ENCODE measurements around the gene CUL7.

Gene CUL7

DNA sequence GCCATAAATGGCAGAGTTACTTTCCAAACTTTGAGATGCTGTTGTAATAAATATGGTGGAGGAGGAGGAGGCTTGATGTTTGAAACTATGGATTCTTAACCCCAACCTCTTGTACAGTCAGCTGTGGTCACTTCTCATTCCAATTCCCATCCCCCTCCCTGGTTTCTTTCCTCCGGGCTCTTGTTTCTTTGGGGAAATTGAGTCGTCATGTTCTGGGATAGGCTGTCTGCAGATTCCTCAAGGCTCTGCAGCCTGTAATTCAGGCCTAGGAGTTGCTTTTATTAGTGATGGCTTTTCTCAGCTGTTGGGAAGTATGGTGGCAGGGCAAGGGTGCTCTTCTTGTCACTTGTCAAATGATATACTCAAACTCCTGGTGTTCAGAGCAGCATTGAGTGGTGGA is 25.0 kb upstream of the CUL7 start:
- DNase-seq (ENCODE audit: low read depth, low spot score): no peak
- H3K4me3 ChIP-seq (ENCODE audit: low read length): no peak overlapping the region

DNA sequence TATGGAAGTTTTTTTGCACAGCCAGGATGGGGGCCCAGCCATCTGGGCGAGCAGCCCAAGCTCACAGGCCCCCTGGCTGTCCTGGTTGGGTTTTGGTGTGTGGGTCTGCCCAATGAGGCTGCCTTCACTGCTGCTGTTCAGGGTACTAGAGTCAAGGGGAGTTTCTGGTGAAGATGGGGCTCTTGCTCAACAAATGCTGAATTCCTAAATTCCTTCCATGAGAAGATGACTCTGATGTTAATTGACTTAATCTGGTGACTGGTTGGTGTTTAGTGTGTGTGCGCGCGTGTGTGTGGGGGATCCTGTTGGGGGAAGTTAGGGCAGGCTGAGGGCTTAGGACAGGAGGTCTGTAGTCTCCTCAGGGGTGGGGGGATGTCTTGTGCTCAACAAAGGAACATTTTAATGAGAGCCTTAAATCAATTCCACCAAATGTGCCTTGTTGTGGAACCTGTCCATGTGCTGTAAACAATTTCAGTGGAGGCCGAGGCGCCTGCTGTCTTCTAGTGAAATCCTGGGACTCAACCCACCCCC is 24.4 kb upstream of the CUL7 start:
- DNase-seq (ENCODE audit: low read depth, low spot score): no peak
- no peak overlapping the region for H3K4me3 ChIP-seq (ENCODE audit: low read length)

DNA sequence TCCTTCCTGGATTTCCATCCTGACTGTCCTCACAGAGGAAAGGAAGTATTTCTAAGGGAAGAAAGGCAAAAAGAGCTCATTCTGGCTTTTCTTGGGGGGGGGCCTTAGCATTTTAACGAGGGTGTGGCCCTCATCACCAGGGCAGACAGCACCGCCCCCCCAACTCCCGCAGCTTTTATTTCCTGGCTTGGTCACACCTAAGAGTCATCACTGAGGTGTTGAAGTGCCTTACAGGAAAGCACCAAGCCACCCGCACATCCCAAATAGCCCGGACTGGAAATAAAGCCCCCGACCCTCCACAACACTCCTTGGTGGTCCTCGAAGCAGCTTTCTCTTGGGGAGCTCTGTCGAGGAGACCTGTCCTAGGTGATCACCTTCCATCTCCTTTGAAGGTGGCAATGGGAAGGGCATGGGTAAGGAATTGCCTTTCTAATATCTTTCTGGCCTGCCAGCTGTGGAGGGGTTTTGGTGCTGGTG is 23.7 kb upstream of the CUL7 start:
- peak overlapping the region; percentile 84 for H3K4me3 ChIP-seq (ENCODE audit: low read length)
- DNase-seq (ENCODE audit: low read depth, low spot score): no peak

DNA sequence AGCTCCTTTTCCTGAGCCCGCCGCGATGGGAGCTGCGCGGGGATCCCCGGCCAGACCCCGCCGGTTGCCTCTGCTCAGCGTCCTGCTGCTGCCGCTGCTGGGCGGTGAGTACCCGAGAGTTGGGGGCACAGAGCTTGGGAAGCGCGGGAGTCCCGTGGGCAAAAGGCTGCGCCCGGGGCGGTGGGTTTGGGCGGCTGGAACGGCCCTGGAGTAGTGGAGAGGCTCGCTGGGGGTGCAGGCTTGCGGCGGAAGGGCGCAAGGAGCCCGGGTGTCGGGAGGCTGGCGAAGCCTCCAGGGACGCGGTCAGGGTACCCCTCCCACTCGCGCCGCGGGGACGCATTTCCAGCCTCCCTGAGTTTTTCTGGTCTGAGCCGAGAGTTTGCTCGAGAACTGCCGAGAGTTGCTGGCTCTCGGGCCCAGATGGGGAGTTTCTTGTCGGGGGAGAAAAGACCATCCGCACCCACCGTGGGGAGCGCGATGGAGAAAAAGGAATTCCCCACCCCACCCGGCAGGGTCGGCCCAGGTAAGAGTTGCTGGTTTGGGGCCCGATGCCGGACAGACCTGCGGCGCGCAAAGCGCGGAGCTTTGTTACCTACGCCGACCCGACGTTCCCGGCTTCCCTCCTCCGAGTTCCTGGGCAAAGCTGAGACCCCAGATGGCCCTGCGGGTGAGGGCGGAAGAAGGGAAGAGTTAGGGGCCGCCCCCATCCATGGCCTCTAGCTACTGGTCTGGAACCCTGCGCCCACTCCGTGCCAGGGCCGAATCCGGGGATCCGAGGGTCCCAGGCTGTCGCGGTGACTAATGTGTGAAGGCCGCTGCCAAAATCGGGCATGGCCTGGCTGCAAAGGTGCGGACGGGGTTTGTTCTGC is 23.0 kb upstream of the CUL7 start:
- peak overlapping the region; percentile 84 for H3K4me3 ChIP-seq (ENCODE audit: low read length)
- DNase-seq (ENCODE audit: low read depth, low spot score): no peak

DNA sequence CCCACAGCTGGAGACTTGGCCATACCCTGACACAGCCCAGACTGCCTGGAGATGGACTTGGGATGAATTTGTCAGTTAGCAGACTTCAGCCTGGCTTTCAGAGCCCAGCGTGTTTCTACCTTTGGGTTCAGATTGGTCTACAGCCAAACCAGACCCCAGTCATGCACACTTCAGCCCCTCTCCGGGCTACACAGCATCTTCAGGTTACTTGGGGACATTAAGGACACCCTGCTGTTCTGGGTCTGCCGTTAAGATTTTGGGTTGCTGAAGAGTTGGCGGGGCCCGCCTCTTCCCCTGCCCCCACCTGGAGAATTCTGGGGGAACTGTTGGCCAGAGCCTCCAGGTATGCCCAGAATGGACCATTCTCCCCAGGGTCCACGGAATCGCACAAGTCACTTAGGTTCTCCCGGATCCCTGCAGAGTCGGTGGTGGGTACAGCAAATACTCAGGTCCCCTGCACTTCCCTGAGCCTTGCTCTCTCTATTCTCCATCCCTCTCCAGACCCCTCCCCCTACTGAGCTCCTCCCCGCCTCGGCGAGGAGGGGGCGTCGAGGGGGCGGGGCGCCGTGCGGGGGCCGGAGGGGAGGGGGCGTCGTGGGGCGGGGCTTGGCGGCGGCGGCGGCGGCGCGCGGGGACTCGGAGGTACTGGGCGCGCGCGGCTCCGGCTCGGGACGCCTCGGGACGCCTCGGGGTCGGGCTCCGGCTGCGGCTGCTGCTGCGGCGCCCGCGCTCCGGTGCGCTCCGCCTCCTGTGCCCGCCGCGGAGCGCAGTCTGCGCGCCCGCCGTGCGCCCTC is 22.2 kb upstream of the CUL7 start, which contains the start of gene PTK7:
PTK7 (plus strand) TSS at position 645 of the 794 bp plus-strand sequence. CDS start 175 bp downstream, outside the sequence.
- H3K4me3 ChIP-seq (ENCODE audit: low read length): peak within 1 kb of the TSS; percentile 84
- peak; percentile 64 for DNase-seq (ENCODE audit: low read depth, low spot score)

DNA sequence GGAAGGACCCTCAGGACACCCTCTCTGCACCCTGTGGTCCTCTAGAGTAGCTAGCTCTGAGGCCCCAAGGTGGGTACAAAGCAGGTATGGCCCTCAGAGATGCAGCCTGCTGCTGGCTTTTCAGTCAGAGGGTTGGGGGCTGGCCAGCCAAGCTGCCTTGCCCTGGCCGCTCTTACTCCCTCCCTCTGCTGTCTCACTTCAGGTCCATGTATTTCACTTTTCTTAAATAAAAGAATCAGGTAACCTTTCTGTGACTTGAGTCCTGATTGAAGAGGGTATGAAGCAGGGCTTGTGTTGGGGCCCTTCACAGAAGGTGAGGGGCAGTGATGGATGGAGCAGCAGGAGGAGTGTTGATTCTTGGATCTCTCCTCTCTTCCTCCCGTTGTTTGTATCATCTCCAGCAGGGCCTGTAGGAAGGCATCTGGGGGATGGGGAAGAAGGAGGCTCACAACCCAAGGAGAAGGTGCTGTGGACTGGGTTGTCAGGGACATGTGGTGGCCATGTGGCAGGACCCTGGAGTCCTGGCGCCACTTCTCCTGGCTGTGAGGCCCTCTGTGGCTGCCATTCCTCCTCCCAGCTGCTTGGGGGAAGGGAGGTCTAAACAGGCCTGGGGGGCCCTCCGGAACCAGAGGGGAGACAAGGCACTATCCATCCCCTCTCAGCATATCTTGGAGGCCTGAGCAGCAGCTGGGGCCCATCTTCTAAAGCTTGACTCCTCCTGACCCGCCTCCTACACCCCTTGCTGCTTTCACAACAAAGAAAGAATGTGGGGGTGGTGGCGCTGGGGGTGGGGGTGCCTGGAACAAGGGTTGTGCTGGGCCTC is 21.4 kb upstream of the CUL7 start:
- no peak for DNase-seq (ENCODE audit: low read depth, low spot score)
- no peak overlapping the region for H3K4me3 ChIP-seq (ENCODE audit: low read length)

DNA sequence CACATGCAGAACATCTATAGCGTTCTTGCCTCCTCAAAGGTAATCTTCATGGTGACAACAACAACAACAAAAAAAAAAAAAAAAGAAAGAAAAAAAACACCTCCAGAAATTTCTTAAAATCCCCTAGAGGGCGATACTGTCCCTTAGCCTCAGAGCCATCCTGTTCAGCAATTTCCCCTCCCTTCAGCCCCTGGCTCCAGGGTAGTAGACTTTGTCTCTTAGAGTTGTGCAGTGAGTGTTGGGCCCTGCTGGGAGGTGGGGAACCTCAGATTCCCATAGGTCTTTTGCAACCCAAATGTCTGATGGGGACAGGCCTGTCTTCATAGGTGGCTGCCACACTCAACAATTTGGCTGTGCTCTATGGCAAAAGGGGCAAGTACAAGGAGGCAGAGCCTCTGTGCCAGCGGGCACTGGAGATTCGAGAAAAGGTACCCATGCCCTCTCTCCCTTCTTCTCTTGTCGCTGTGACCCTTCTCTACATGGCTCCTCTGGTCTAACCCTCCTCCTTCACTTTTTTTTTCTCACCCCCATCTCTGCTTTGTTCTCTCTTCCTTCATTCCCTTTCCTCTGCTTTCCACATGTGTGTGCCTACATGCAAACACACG is 16.5 kb upstream of the CUL7 start:
- DNase-seq (ENCODE audit: low read depth, low spot score): peak; percentile 82
- no peak overlapping the region for H3K4me3 ChIP-seq (ENCODE audit: low read length)

DNA sequence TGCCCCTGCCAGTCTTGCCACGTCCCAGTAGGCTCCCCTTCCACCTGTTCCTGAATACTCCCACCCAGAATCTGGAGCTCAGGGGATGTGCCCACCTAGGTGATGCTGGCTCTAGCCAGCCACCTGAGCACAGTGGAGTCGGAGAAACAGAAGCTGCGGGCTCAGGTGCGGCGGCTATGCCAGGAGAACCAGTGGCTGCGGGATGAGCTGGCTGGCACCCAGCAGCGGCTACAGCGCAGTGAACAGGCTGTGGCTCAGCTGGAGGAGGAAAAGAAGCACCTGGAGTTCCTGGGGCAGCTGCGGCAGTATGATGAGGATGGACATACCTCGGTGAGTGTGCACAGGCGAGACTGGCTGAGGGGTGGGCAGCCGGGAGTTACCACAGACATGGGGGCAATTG is 9.2 kb upstream of the CUL7 start:
- no peak for DNase-seq (ENCODE audit: low read depth, low spot score)
- H3K4me3 ChIP-seq (ENCODE audit: low read length): no peak overlapping the region

DNA sequence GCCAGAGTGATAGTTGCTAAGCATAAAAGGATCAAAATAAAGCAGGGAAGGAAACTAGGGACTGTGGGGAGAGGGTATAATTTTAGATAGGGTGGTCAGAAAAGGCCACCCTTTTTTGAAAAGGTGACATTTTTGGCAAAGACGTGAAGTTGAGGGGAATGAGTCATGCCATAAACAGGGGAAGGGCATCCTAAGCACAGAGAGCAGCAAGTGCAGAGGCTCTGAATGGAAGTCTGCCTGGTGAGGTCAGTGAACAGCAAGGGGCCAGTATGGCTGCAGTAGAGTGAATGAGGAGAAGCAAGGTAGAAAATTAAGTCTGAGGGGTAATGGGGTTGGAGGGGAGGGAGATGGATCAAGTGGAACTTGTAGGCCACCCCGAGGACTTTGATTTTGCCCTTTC is 8.2 kb upstream of the CUL7 start:
- no peak for DNase-seq (ENCODE audit: low read depth, low spot score)
- H3K4me3 ChIP-seq (ENCODE audit: low read length): no peak overlapping the region

DNA sequence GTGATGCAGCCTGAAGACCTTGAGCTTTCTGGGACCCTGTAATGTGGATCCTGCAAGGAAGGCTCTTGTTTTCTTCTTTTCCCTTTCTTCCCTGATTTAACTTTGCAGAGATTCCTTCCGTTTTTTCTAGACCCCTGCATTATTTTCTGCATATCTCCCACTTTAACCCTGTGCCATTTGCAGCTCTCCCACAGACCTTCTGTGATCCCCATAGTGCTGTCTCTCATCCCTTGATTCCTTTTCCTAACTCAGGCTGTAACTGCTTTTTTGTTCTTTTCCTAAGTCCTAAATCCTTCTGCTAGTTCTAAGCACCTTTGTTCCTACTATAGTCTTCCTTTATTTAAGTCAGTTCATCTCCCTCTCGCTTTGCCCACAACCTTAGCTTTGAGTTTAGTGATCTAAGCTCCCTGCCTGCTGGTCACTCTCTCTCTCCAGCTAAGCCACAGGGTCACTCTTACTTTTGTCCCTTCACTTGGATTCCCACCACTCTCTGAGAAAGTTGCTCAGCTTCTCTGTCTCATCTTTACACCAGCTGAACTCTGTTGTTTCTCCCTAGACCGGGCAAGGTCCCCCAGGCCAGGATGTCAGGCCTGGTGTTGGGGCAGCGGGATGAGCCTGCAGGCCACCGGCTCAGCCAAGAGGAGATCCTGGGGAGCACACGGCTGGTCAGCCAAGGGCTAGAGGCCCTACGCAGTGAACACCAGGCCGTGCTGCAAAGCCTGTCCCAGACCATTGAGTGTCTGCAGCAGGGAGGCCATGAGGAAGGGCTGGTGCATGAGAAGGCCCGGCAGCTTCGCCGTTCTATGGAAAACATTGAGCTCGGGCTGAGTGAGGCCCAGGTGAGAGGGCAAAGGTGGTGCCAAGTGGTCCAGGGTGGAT is 7.3 kb upstream of the CUL7 start:
- no peak overlapping the region for H3K4me3 ChIP-seq (ENCODE audit: low read length)
- no peak for DNase-seq (ENCODE audit: low read depth, low spot score)

DNA sequence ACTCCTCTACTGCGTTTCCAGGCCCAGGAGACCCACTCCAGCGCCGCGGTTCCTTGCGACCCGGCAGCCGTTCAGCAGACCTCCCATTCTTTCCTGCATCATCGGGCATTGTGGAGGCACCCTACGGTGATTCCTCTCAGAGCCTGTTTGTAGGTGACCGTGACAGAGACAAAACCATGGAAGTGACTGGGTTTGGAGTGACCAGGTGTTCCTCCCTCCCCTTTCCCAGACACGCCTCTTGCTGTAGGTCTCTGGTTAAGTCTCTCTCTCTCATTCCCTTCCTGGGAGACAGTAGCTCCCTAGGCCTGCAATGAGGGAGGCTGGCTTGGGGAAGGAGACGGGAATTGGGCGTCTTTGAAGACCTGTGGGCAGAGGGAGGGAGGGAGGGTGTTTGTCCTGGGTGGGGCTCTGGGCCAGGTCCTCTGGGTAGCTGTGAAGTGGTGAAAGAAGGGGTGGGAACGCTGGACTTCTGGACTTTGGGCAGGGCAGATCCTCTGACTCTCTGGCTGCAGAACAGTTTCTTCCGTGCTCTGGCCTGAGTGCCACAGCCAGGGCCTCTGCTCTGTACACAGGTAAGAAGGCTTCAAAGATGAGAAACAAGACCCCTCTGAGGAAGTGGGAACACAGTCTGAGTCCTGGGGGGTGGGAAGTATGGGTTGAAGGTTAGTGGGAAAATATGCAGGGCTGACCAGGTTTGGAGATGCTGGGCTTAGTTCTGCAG is 6.5 kb upstream of the CUL7 start:
- DNase-seq (ENCODE audit: low read depth, low spot score): no peak
- peak overlapping the region; percentile 96 for H3K4me3 ChIP-seq (ENCODE audit: low read length)

DNA sequence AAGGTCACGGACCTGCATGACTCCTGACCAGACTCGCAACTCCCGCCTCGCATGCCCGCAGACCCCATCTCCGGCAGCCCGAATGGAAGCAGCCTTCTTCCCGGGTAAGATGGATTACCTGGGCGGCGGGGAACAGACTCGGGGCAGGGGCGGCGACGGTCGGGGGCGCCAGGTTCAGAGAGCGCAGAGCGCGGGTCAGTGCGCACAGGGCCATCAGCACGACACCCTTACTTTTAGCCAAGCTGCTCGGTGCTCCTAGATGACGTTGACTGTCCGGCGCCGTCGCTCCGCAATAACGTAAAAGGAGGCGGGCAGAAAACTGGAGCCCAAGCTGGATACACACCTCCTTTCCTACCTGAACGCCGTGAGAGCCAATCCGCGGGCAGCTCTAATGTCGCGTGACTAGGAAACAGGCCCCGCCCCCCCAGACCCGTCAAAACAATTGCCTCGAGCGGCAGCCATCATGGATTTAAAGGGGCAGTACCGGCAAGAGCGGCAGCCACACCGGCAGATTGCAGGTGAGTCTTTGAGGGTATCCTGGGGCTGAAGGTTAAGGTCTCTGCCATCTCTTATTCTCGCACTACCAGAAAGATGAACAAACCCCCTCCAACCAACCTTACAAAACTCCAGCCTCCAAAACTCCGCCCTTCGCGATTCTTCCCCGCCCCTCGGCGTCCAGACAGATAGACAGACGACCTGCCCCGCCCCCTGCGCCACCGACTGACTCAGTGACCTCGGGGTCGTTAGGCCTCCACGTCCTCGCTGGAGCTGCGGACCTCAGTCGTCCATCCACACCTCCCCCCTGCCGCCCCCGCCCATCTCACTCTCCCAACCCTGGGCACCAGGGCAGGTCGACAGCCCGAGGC is 5.8 kb upstream of the CUL7 start, which contains the start of the genes KLC4 and MRPL2:
KLC4 (plus strand) TSS at position 464 of the 866 bp plus-strand sequence. CDS start 1,705 bp downstream, outside the sequence.
MRPL2 (minus strand) TSS at position 267 of the 866 bp plus-strand sequence; CDS start at position 214, 53 bp downstream.
- peak within 1 kb of the TSS; percentile 96 for H3K4me3 ChIP-seq (ENCODE audit: low read length)
- peak; percentile 98 for DNase-seq (ENCODE audit: low read depth, low spot score)

DNA sequence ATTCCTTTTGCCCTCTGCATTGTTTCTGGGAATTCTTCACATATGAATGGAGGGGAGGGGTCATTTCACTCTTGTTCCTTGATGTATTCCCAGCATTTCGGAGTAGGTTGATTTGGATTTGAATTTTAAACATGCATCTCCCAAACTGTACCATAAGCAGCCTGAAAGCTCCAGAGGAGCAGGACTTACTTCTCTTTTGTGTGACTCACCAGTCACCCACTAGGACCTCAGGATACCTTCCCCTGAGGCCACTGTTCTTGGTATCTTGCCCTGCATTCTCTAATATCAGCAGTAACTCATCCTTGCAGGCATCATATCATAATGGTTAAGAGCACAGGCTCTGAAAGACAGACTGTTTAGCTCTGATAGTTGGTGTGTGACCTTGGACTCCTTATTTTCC is 4.9 kb upstream of the CUL7 start:
- DNase-seq (ENCODE audit: low read depth, low spot score): no peak
- H3K4me3 ChIP-seq (ENCODE audit: low read length): peak overlapping the region; percentile 96

DNA sequence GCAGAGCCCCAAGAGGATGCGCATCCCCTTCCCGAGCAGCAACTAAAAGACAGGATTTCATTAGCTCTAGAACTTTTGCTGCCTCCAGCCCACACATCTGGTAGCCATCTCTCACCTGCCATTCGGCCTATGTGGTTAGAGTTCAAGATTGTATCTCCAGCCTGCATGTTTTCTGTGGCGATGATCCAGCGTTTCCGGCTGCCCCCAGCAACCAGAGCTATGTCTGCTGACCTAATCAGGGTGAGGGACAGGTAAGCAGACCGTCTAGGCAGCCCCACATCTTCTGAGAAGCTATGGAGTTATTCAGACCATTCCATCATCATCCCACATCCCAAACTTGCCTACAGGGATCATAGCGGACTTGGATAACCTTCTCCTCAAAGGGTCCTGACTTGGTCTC is 2.3 kb upstream of the CUL7 start:
- H3K4me3 ChIP-seq (ENCODE audit: low read length): no peak overlapping the region
- no peak for DNase-seq (ENCODE audit: low read depth, low spot score)

DNA sequence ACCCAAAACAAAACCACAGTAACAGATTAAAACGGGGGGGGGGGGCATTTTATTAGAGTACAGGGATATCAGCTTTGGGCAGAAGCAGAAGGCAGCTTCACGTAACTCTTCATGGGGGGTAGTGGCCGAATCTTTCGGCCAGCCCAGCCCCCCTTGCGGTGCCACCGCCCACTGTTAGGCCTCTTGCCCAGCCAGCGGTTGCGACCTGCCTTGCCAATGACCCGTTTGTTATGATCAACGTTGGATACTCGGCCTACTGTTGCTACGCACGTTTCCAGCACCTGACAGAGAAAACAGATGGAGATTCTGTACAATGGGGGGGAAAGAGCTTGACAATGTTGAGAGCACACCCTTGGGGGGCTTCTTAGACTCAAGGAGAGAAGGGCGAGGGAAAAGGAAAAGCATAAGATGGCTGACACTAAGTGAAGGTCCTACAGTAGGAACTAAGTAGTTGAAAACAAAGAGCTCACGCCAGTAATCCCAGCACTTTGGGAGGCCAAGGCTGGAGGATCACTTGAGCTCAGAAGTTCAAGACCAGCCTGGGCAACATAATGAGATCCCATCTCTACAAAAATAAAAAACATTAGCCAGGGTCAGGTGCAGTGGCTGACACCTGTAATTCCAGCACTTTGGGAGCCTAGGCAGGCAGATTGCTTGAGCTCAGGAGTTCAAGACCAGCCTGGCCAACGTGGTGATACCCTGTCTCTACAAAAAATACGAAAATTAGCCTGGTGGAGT is 724 bp upstream of the CUL7 start:
- peak overlapping the region; percentile 87 for H3K4me3 ChIP-seq (ENCODE audit: low read length)
- DNase-seq (ENCODE audit: low read depth, low spot score): no peak

Measured in Jurkat, Clone E6-1 (cell line).